DMS153 treated with DMSO at 0.1 percent for 48 hours (cell line): Measurements from ENCODE around the gene LRG1.

Experiments
- DNase-seq: peaks from one replicate; lab custom pipeline; 2025; ENCODE audit not compliant: unreplicated experiment; lab: John Stamatoyannopoulos, UW

LRG1 gene

GRCh38 chr19:4511300-4512054 lies 28.4 kb downstream of the LRG1 start:
- no peak for DNase-seq

- no peak for DNase-seq
Measured at GRCh38 chr19:4510435-4511255, 29.2 kb downstream of the LRG1 start.

GRCh38 chr19:4508698-4509097 lies 31.1 kb downstream of the LRG1 start:
- DNase-seq = no peak

- no peak for DNase-seq
Measured at GRCh38 chr19:4507804-4508203, 32.0 kb downstream of the LRG1 start.

- no peak for DNase-seq
Measured at GRCh38 chr19:4507150-4507452, 32.7 kb downstream of the LRG1 start.

GRCh38 chr19:4506449-4507149 lies 33.2 kb downstream of the LRG1 start:
- DNase-seq = no peak

GRCh38 chr19:4505570-4506448 lies 34.0 kb downstream of the LRG1 start:
- DNase-seq = no peak

GRCh38 chr19:4504891-4505569 lies 34.8 kb downstream of the LRG1 start:
- DNase-seq = no peak

GRCh38 chr19:4504297-4504701 lies 35.5 kb downstream of the LRG1 start:
- no peak for DNase-seq

- DNase-seq = no peak
Measured at GRCh38 chr19:4503825-4504170, 36.0 kb downstream of the LRG1 start.

GRCh38 chr19:4503132-4503824 lies 36.6 kb downstream of the LRG1 start:
- DNase-seq = no peak

- DNase-seq = no peak
Measured at GRCh38 chr19:4502282-4503131, 37.3 kb downstream of the LRG1 start.

GRCh38 chr19:4501691-4502090 lies 38.1 kb downstream of the LRG1 start:
- DNase-seq = no peak

GRCh38 chr19:4500841-4501591 lies 38.8 kb downstream of the LRG1 start:
- DNase-seq = no peak

GRCh38 chr19:4499855-4500254 lies 40.0 kb downstream of the LRG1 start:
- no peak for DNase-seq

- no peak for DNase-seq
Measured at GRCh38 chr19:4499318-4499717, 40.5 kb downstream of the LRG1 start.

- DNase-seq = no peak
Measured at GRCh38 chr19:4498694-4499093, 41.1 kb downstream of the LRG1 start.

GRCh38 chr19:4497770-4498389 lies 42.0 kb downstream of the LRG1 start:
- DNase-seq = no peak
